Measurements from ENCODE around the gene SPATS2L.

The SPATS2L gene

GRCh38 chr2:200439981-200440380 lies 133.5 kb downstream of the SPATS2L start:
- Histone ChIP-seq H3K9ac (ENCODE audit: low read depth, low read length) (no peak overlapping the region), H3K27me3 (ENCODE audit: control insufficient read depth, insufficient read depth, low read length) (no peaks in the 10 kb centered on the region), H3K4me2 (ENCODE audit: low read length) (no peak overlapping the region), H3K4me1 (ENCODE audit: control insufficient read depth, insufficient read depth, low read length) (peaks cover 14% of the 10 kb centered on the region), H3K9me3 (replicated peaks; ENCODE audit: low read length) (no peaks in the 10 kb centered on the region), H3K36me3 (ENCODE audit: insufficient read depth, low read length) (peaks cover 54% of the 10 kb centered on the region), H3K4me3 (ENCODE audit: low read length) (no peak overlapping the region)

GRCh38 chr2:200442471-200442870 lies 136.0 kb downstream of the SPATS2L start:
- Histone ChIP-seq H3K27me3 (ENCODE audit: control insufficient read depth, insufficient read depth, low read length) (no peaks in the 10 kb centered on the region), H3K9me3 (replicated peaks; ENCODE audit: low read length) (no peaks in the 10 kb centered on the region), H3K4me2 (ENCODE audit: low read length) (no peak overlapping the region), H3K4me1 (ENCODE audit: control insufficient read depth, insufficient read depth, low read length) (peaks cover 14% of the 10 kb centered on the region), H3K4me3 (ENCODE audit: low read length) (no peak overlapping the region), H3K36me3 (ENCODE audit: insufficient read depth, low read length) (peaks cover 61% of the 10 kb centered on the region), H3K9ac (ENCODE audit: low read depth, low read length) (no peak overlapping the region)

GRCh38 chr2:200443376-200443775 lies 136.9 kb downstream of the SPATS2L start:
- Histone ChIP-seq H3K9ac (ENCODE audit: low read depth, low read length) (no peak overlapping the region), H3K4me2 (ENCODE audit: low read length) (no peak overlapping the region), H3K4me1 (ENCODE audit: control insufficient read depth, insufficient read depth, low read length) (peaks cover 8% of the 10 kb centered on the region), H3K36me3 (ENCODE audit: insufficient read depth, low read length) (peaks cover 62% of the 10 kb centered on the region), H3K4me3 (ENCODE audit: low read length) (no peak overlapping the region), H3K27me3 (ENCODE audit: control insufficient read depth, insufficient read depth, low read length) (no peaks in the 10 kb centered on the region), H3K9me3 (replicated peaks; ENCODE audit: low read length) (no peaks in the 10 kb centered on the region)

- H3K4me3 ChIP-seq (ENCODE audit: low read length) = no peak overlapping the region
- peaks cover 64% of the 10 kb centered on the region for H3K36me3 ChIP-seq (ENCODE audit: insufficient read depth, low read length)
- H3K4me1 ChIP-seq (ENCODE audit: control insufficient read depth, insufficient read depth, low read length) = peaks cover 8% of the 10 kb centered on the region
- no peaks in the 10 kb centered on the region for H3K27me3 ChIP-seq (ENCODE audit: control insufficient read depth, insufficient read depth, low read length)
- no peak overlapping the region for H3K4me2 ChIP-seq (ENCODE audit: low read length)
- no peaks in the 10 kb centered on the region for H3K9me3 ChIP-seq (replicated peaks; ENCODE audit: low read length)
- H3K9ac ChIP-seq (ENCODE audit: low read depth, low read length) = no peak overlapping the region
These were observed 137.4 kb downstream of the SPATS2L start for GRCh38 chr2:200443916-200444315.

- no peaks in the 10 kb centered on the region for H3K27me3 ChIP-seq (ENCODE audit: control insufficient read depth, insufficient read depth, low read length)
- H3K9me3 ChIP-seq (replicated peaks; ENCODE audit: low read length) = no peaks in the 10 kb centered on the region
- H3K4me3 ChIP-seq (ENCODE audit: low read length) = no peak overlapping the region
- H3K36me3 ChIP-seq (ENCODE audit: insufficient read depth, low read length) = peaks cover 63% of the 10 kb centered on the region
- H3K4me1 ChIP-seq (ENCODE audit: control insufficient read depth, insufficient read depth, low read length) = peaks cover 8% of the 10 kb centered on the region
- no peak overlapping the region for H3K4me2 ChIP-seq (ENCODE audit: low read length)
- H3K9ac ChIP-seq (ENCODE audit: low read depth, low read length) = no peak overlapping the region
These were observed 138.0 kb downstream of the SPATS2L start for GRCh38 chr2:200444530-200444929.

- Histone ChIP-seq H3K36me3 (ENCODE audit: insufficient read depth, low read length) (peaks cover 58% of the 10 kb centered on the region), H3K27me3 (ENCODE audit: control insufficient read depth, insufficient read depth, low read length) (no peaks in the 10 kb centered on the region)
These were observed 138.8 kb downstream of the SPATS2L start for GRCh38 chr2:200445284-200445683.

GRCh38 chr2:200446612-200447011 lies 140.1 kb downstream of the SPATS2L start:
- no peaks in the 10 kb centered on the region for H3K27me3 ChIP-seq (ENCODE audit: control insufficient read depth, insufficient read depth, low read length)
- no peak overlapping the region for H3K4me2 ChIP-seq (ENCODE audit: low read length)
- no peak overlapping the region for H3K9ac ChIP-seq (ENCODE audit: low read depth, low read length)
- peaks cover 58% of the 10 kb centered on the region for H3K36me3 ChIP-seq (ENCODE audit: insufficient read depth, low read length)
- no peak overlapping the region for H3K4me3 ChIP-seq (ENCODE audit: low read length)
- no peaks in the 10 kb centered on the region for H3K9me3 ChIP-seq (replicated peaks; ENCODE audit: low read length)
- peaks cover 8% of the 10 kb centered on the region for H3K4me1 ChIP-seq (ENCODE audit: control insufficient read depth, insufficient read depth, low read length)

More at GRCh38 chr2:200445284-200445683, 138.8 kb downstream of the SPATS2L start:
- no peak overlapping the region for H3K4me3 ChIP-seq (ENCODE audit: low read length)
- no peak overlapping the region for H3K4me2 ChIP-seq (ENCODE audit: low read length)
- H3K4me1 ChIP-seq (ENCODE audit: control insufficient read depth, insufficient read depth, low read length) = peaks cover 8% of the 10 kb centered on the region
- H3K9me3 ChIP-seq (replicated peaks; ENCODE audit: low read length) = no peaks in the 10 kb centered on the region
- no peak overlapping the region for H3K9ac ChIP-seq (ENCODE audit: low read depth, low read length)

GRCh38 chr2:200447139-200447855 lies 140.8 kb downstream of the SPATS2L start:
- Histone ChIP-seq H3K4me3 (ENCODE audit: low read length) (no peak overlapping the region), H3K4me1 (ENCODE audit: control insufficient read depth, insufficient read depth, low read length) (peaks cover 5% of the 10 kb centered on the region), H3K36me3 (ENCODE audit: insufficient read depth, low read length) (peaks cover 56% of the 10 kb centered on the region), H3K9ac (ENCODE audit: low read depth, low read length) (no peak overlapping the region), H3K9me3 (replicated peaks; ENCODE audit: low read length) (no peaks in the 10 kb centered on the region), H3K27me3 (ENCODE audit: control insufficient read depth, insufficient read depth, low read length) (no peaks in the 10 kb centered on the region), H3K4me2 (ENCODE audit: low read length) (no peak overlapping the region)

- Histone ChIP-seq H3K9me3 (replicated peaks; ENCODE audit: low read length) (no peaks in the 10 kb centered on the region), H3K36me3 (ENCODE audit: insufficient read depth, low read length) (peaks cover 46% of the 10 kb centered on the region), H3K9ac (ENCODE audit: low read depth, low read length) (no peak overlapping the region), H3K4me1 (ENCODE audit: control insufficient read depth, insufficient read depth, low read length) (no peaks in the 10 kb centered on the region), H3K4me2 (ENCODE audit: low read length) (no peak overlapping the region), H3K4me3 (ENCODE audit: low read length) (no peak overlapping the region), H3K27me3 (ENCODE audit: control insufficient read depth, insufficient read depth, low read length) (no peaks in the 10 kb centered on the region)
These were observed 142.0 kb downstream of the SPATS2L start for GRCh38 chr2:200448455-200448854.

GRCh38 chr2:200449149-200449548 lies 142.7 kb downstream of the SPATS2L start:
- H3K9ac ChIP-seq (ENCODE audit: low read depth, low read length) = no peak overlapping the region
- H3K4me1 ChIP-seq (ENCODE audit: control insufficient read depth, insufficient read depth, low read length) = peaks cover under 1% of the 10 kb centered on the region
- H3K4me3 ChIP-seq (ENCODE audit: low read length) = no peak overlapping the region
- no peaks in the 10 kb centered on the region for H3K9me3 ChIP-seq (replicated peaks; ENCODE audit: low read length)
- H3K4me2 ChIP-seq (ENCODE audit: low read length) = no peak overlapping the region
- H3K36me3 ChIP-seq (ENCODE audit: insufficient read depth, low read length) = peaks cover 40% of the 10 kb centered on the region
- H3K27me3 ChIP-seq (ENCODE audit: control insufficient read depth, insufficient read depth, low read length) = no peaks in the 10 kb centered on the region

- H3K9ac ChIP-seq (ENCODE audit: low read depth, low read length) = no peak overlapping the region
- H3K4me2 ChIP-seq (ENCODE audit: low read length) = no peak overlapping the region
- peaks cover 36% of the 10 kb centered on the region for H3K36me3 ChIP-seq (ENCODE audit: insufficient read depth, low read length)
- H3K4me3 ChIP-seq (ENCODE audit: low read length) = no peak overlapping the region
- H3K27me3 ChIP-seq (ENCODE audit: control insufficient read depth, insufficient read depth, low read length) = no peaks in the 10 kb centered on the region
- no peaks in the 10 kb centered on the region for H3K9me3 ChIP-seq (replicated peaks; ENCODE audit: low read length)
- H3K4me1 ChIP-seq (ENCODE audit: control insufficient read depth, insufficient read depth, low read length) = peaks cover 12% of the 10 kb centered on the region
These were observed 143.8 kb downstream of the SPATS2L start for GRCh38 chr2:200450288-200450687.

GRCh38 chr2:200451511-200451910 lies 145.0 kb downstream of the SPATS2L start:
- H3K4me2 ChIP-seq (ENCODE audit: low read length) = no peak overlapping the region
- no peak overlapping the region for H3K9ac ChIP-seq (ENCODE audit: low read depth, low read length)
- no peaks in the 10 kb centered on the region for H3K9me3 ChIP-seq (replicated peaks; ENCODE audit: low read length)
- H3K36me3 ChIP-seq (ENCODE audit: insufficient read depth, low read length) = peaks cover 33% of the 10 kb centered on the region
- peaks cover 23% of the 10 kb centered on the region for H3K4me1 ChIP-seq (ENCODE audit: control insufficient read depth, insufficient read depth, low read length)
- no peaks in the 10 kb centered on the region for H3K27me3 ChIP-seq (ENCODE audit: control insufficient read depth, insufficient read depth, low read length)
- H3K4me3 ChIP-seq (ENCODE audit: low read length) = no peak overlapping the region
